Smooth muscle cell (in vitro differentiated cells): ENCODE data around the gene PARM1. TPM values are rescaled to one million over a fixed set of nuclear protein-coding genes. Genes with fewer than 3 reads are reported as not detected.

Source experiments
- DNase-seq: peaks from one replicate; lab custom pipeline; 2025; ENCODE audit not compliant: unreplicated experiment; lab: John Stamatoyannopoulos, UW
- H2AFZ ChIP-seq: fragments of 200-600 bp; sonication (generic); 2 replicates; pipeline ENCODE4 v1.6.0; 2016; ENCODE audit warnings: antibody characterized with exemption, low read depth, mild to moderate bottlenecking
- H3F3A ChIP-seq: fragments of 200-600 bp; sonication (generic); 2 replicates; pipeline ENCODE4 v1.6.0; 2017; ENCODE audit warnings: antibody characterized with exemption, low read depth
- H3K27ac ChIP-seq: fragments of 200-600 bp; sonication (generic); 2 replicates; pipeline ENCODE4 v1.5.1; 2016; ENCODE audit warnings: low read depth, mild to moderate bottlenecking
- H3K27me3 ChIP-seq: fragments of 200-600 bp; sonication (generic); 2 replicates; pipeline ENCODE4 v1.6.1; 2016; ENCODE audit warnings: low read depth, mild to moderate bottlenecking
- H3K36me3 ChIP-seq: fragments of 200-600 bp; sonication (generic); 2 replicates; pipeline ENCODE4 v1.5.1; 2016; ENCODE audit warnings: low read depth
- H3K4me1 ChIP-seq: fragments of 200-600 bp; sonication (generic); 2 replicates; pipeline ENCODE4 v1.5.1; 2016; ENCODE audit warnings: low read depth
- H3K4me2 ChIP-seq: fragments of 200-600 bp; sonication (generic); 2 replicates; pipeline ENCODE4 v1.6.0; 2016; ENCODE audit warnings: mild to moderate bottlenecking
- H3K4me3 ChIP-seq: fragments of 200-600 bp; sonication (generic); 2 replicates; pipeline ENCODE4 v1.5.1; 2016; ENCODE audit warnings: mild to moderate bottlenecking
- H3K79me2 ChIP-seq: fragments of 200-600 bp; sonication (generic); 2 replicates; pipeline ENCODE4 v1.6.0; 2016; ENCODE audit warnings: low read depth, mild to moderate bottlenecking
- H3K9ac ChIP-seq: fragments of 200-600 bp; sonication (generic); 2 replicates; pipeline ENCODE4 v1.6.0; 2016; ENCODE audit warnings: low read depth
- H3K9me3 ChIP-seq: fragments of 200-600 bp; sonication (generic); replicated peaks from 2 replicates; pipeline ENCODE4 v1.5.1; 2016; ENCODE audit warnings: low read depth
- H4K20me1 ChIP-seq: fragments of 200-600 bp; sonication (generic); 2 replicates; pipeline ENCODE4 v1.6.0; 2016; ENCODE audit warnings: low read depth
- WGBS: methylation state at CpG from one replicate; pipeline ENCODE4 v1.1.7; 2016; ENCODE audit warnings: low lambda C conversion rate; 5-methylcytosine and 5-hydroxymethylcytosine counted together
- polyA plus RNA-seq: library from polyadenylated mRNA; unstranded; fragments of >200 nt; fragmentation: Nextera tagmentation; extraction: Ambion mirVana; gene quantifications from 2 replicates; pipeline ENCODE4 v1.2.1, GENCODE V29; 2016
- total RNA-seq: library from RNA; depleted of rRNA; stranded (reverse); fragments of >200 nt; gene quantifications from 2 replicates; pipeline ENCODE4 v1.2.3, GENCODE V29; 2014
- TF ChIP-seq, protein P1 (sequence below): fragments of 200-600 bp; sonication (generic); IDR thresholded peaks from 2 replicates; pipeline ENCODE4 v1.5.1; 2017; ENCODE audit warnings: borderline replicate concordance, mild to moderate bottlenecking, antibody characterized with exemption; ENCODE audit not compliant: insufficient read depth, poor library complexity, severe bottlenecking

Gene PARM1
- total and polyA plus RNA-seq, 2 experiments from 2014 or later, result 38.5 to 46.4 TPM

DNA sequence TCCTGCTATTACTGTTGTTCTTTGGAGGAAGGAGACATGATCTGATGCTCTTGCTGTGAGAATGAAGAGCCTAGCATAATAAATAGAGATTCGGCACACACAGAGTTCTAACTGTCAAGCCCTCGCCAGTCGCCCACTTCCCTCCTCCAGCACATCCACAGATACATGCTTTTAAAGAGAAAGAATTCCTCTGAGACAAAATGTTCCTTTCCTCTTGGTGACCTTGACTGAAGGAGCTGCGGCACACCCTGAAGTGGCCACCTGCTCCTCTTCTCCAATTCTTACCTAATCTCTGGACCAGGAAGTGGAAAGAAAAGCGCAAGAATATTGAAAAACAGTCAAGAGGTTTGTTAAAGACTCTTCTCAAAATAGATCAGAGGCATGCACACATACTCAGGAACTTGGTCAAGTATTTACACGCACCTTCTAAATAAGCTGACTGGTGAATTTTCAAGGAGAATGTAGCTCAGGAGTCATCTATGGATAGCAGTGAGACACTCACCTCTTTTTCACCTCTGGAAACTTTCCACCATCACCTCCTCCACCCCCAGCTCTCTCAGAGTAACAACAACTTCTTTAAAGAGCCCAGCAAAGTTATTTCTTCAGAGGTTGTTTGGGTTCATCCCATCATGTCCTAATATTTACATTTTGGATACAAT is 95.4 kb downstream of the PARM1 start:
- Histone ChIP-seq H3K27me3 (no peaks in the 10 kb centered on the region), H3K4me2 (no peak overlapping the region), H3K4me3 (no peak overlapping the region), H3K4me1 (no peaks in the 10 kb centered on the region), H3K27ac (no peak overlapping the region), H3F3A (no peaks in the 10 kb centered on the region), H3K9me3 (no peaks in the 10 kb centered on the region), H4K20me1 (no peaks in the 10 kb centered on the region), H3K79me2 (no peaks in the 10 kb centered on the region), H3K36me3 (no peaks in the 10 kb centered on the region), H2AFZ (no peak overlapping the region), H3K9ac (no peak overlapping the region)
- 93% methylated on average over 6 of the region's 6 CpGs for WGBS
- DNase-seq, result no peak
- TF ChIP-seq, protein P1, sequence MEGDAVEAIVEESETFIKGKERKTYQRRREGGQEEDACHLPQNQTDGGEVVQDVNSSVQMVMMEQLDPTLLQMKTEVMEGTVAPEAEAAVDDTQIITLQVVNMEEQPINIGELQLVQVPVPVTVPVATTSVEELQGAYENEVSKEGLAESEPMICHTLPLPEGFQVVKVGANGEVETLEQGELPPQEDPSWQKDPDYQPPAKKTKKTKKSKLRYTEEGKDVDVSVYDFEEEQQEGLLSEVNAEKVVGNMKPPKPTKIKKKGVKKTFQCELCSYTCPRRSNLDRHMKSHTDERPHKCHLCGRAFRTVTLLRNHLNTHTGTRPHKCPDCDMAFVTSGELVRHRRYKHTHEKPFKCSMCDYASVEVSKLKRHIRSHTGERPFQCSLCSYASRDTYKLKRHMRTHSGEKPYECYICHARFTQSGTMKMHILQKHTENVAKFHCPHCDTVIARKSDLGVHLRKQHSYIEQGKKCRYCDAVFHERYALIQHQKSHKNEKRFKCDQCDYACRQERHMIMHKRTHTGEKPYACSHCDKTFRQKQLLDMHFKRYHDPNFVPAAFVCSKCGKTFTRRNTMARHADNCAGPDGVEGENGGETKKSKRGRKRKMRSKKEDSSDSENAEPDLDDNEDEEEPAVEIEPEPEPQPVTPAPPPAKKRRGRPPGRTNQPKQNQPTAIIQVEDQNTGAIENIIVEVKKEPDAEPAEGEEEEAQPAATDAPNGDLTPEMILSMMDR, result no peak

DNA sequence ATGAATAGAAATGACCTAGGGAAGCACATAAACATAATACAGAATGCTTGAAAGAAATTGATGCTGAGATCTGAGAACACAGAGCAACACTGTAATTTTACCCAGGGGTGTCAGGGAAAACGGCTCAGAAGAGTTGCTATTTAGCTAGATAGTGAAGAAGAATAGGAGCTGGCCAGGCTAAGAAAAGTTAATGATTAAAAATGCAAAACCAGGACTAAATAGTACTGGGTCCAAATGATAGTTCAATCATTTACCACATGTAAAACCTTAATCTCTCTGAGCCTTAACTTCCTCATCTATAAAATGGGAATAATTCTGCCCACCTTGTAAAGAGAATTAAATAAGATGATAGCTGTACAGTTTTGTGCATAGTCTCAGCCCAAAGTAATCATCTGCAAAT is 97.1 kb downstream of the PARM1 start:
- H3K27me3 ChIP-seq, result no peaks in the 10 kb centered on the region
- 91% methylated on average over 1 of the region's 1 CpG for WGBS
- TF ChIP-seq, protein P1, result no peak

DNA sequence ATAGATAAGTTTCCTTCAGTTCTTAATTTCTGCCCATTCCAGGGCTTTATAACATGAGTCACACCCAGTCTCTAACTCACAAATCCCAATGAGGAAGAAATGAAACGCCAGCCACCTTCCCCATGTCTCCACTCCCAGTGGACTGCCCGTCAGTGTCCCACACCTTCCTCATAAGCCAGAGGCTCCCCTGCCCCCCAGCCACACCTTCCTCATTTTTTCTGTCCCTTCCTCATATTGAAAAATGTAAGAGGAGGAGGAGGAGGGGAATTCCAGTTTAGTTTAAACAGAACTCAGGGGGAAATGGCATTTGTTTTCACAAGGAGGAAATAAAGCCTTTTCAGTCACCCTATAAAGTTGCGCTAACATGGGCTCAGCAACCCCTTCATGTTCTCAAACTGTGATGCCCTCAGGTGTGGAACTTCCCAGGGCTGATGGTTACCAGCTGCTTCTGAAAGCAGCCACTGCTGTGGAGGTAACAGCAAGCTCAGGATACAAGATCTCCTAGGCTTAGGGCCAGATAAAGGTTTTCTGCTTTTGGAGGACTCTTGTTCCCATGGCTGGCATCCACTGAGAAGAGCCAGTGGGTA is 97.8 kb downstream of the PARM1 start:
- TF ChIP-seq, protein P1, result no peak
- DNase-seq, result no peak

More for the DNA sequence above, 97.1 kb downstream of the PARM1 start:
- H3K4me1 ChIP-seq, result no peaks in the 10 kb centered on the region
- no peaks in the 10 kb centered on the region for H3F3A ChIP-seq
- H3K4me3 ChIP-seq, result no peak overlapping the region
- no peak for DNase-seq
- no peak overlapping the region for H3K4me2 ChIP-seq
- no peaks in the 10 kb centered on the region for H4K20me1 ChIP-seq
- no peak overlapping the region for H3K9ac ChIP-seq
- H3K36me3 ChIP-seq, result no peaks in the 10 kb centered on the region
- H3K79me2 ChIP-seq, result no peaks in the 10 kb centered on the region
- no peak overlapping the region for H3K27ac ChIP-seq
- H2AFZ ChIP-seq, result no peak overlapping the region
- H3K9me3 ChIP-seq, result no peaks in the 10 kb centered on the region

DNA sequence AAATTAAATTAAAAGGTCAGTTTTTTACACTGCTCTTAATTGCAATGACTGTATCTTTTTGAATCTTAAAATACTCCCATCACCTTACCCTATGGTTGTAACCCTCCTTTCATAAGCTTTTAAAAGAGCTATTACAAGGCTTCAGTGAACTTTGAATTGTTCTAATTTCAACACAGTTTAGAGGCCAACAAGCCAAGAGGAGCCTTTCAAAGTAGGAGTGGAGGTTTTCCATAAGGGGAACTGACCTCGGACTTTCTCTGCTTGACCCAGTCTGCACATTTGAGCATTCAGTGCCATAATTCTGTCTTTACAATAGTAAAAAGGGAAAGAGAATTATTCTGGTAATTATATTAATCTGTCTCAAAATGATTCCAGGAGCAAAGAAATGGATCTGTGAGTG is 98.9 kb downstream of the PARM1 start:
- H3K36me3 ChIP-seq, result no peaks in the 10 kb centered on the region
- no peaks in the 10 kb centered on the region for H3F3A ChIP-seq
- no peaks in the 10 kb centered on the region for H4K20me1 ChIP-seq
- H3K4me2 ChIP-seq, result no peak overlapping the region
- no peak overlapping the region for H3K27ac ChIP-seq
- no peak overlapping the region for H2AFZ ChIP-seq
- 97% methylated on average over 1 of the region's 1 CpG for WGBS
- no peaks in the 10 kb centered on the region for H3K79me2 ChIP-seq
- H3K9ac ChIP-seq, result no peak overlapping the region
- DNase-seq, result no peak
- H3K4me1 ChIP-seq, result no peaks in the 10 kb centered on the region
- no peaks in the 10 kb centered on the region for H3K27me3 ChIP-seq
- no peak overlapping the region for H3K4me3 ChIP-seq
- TF ChIP-seq, protein P1, result no peak
- no peaks in the 10 kb centered on the region for H3K9me3 ChIP-seq

More for the DNA sequence above, 97.8 kb downstream of the PARM1 start:
- no peaks in the 10 kb centered on the region for H3K9me3 ChIP-seq
- H3K4me1 ChIP-seq, result no peaks in the 10 kb centered on the region
- no peak overlapping the region for H2AFZ ChIP-seq
- no peaks in the 10 kb centered on the region for H3F3A ChIP-seq
- no peaks in the 10 kb centered on the region for H3K36me3 ChIP-seq
- H4K20me1 ChIP-seq, result no peaks in the 10 kb centered on the region
- H3K27ac ChIP-seq, result no peak overlapping the region
- whole genome bisulfite sequencing, result 93% methylated on average over 3 of the region's 3 CpGs
- H3K27me3 ChIP-seq, result no peaks in the 10 kb centered on the region
- H3K4me2 ChIP-seq, result no peak overlapping the region
- no peak overlapping the region for H3K4me3 ChIP-seq
- no peak overlapping the region for H3K9ac ChIP-seq
- no peaks in the 10 kb centered on the region for H3K79me2 ChIP-seq
